ENCODE data around the gene CRYBG1. TPM values are rescaled to one million over a fixed set of nuclear protein-coding genes. Genes with fewer than 3 reads are reported as not detected.

CRYBG1 gene
- total RNA-seq, 1 experiment from 2014 or later, result 5.7 TPM

DNA sequence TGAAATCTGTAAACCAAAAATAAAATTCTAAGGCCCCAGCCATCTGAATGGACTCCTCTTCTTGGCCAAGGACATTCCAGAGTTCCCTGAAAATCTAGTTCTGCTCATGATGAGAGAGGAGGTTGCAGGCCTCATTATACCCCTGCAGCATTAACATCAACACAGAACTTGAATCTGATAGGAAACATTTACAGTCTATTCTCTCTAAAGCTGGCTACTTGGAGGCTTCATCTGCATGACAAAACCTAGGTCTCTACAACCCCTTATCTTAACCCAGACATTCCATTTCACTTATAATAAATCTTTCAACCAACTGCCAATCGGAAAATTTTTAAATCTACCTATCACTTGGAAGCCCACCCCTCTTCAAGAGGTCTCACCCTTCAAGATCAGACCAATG, 253.1 kb downstream of the CRYBG1 start:
- no peaks in the 10 kb centered on the region for H3K27me3 Mint-ChIP-seq (ENCODE audit: low read depth)
- Histone ChIP-seq H3K4me2 (ENCODE audit: insufficient read depth, insufficient read length, low read length) (peak overlapping the region; percentile 57), H4K20me1 (ENCODE audit: control insufficient read depth, insufficient read depth, insufficient read length) (no peaks in the 10 kb centered on the region), H2AK5ac (ENCODE audit: insufficient read length, low read length) (no peak overlapping the region), H3K4me1 (ENCODE audit: insufficient read depth, low read length) (peaks cover 13% of the 10 kb centered on the region; the same call in 1 of the 2 replicates), H3K9me3 (ENCODE audit: control insufficient read depth, low read depth, low read length) (no peaks in the 10 kb centered on the region), H4K91ac (ENCODE audit: insufficient read length, low read depth, low read length) (no peak overlapping the region), H3K9ac (ENCODE audit: extremely low read depth, insufficient read length, low read length) (no peak overlapping the region), H3K23me2 (ENCODE audit: insufficient read length, low read depth, low read length, poor library complexity, severe bottlenecking) (no peaks in the 10 kb centered on the region), H2BK15ac (ENCODE audit: low read depth, low read length) (no peak overlapping the region), H4K5ac (ENCODE audit: insufficient read length, low read depth, low read length) (no peak overlapping the region), H3K27ac (ENCODE audit: insufficient read length, low read depth, low read length) (peak overlapping the region; percentile 95), H2BK5ac (ENCODE audit: insufficient read length, low read length) (no peak overlapping the region), H3K14ac (ENCODE audit: insufficient read depth, low read length) (no peak overlapping the region), H3K56ac (ENCODE audit: insufficient read length, low read depth, low read length) (no peak overlapping the region), H2BK20ac (ENCODE audit: low read depth, low read length, poor library complexity, severe bottlenecking) (no peak overlapping the region), H4K8ac (replicated peaks; ENCODE audit: insufficient read length, low read depth, low read length) (no peak overlapping the region), H3K23ac (ENCODE audit: insufficient read length, low read depth, low read length) (no peak overlapping the region), H3K18ac (ENCODE audit: insufficient read length, low read depth, low read length) (no peak overlapping the region), H3K79me2 (ENCODE audit: insufficient read depth, low read length) (no peaks in the 10 kb centered on the region), H3T11ph (ENCODE audit: low read length) (no peak overlapping the region), H3K27me3 (ENCODE audit: insufficient read depth, low read length) (no peaks in the 10 kb centered on the region), H3K4ac (ENCODE audit: low read depth, low read length) (no peak overlapping the region), H2AFZ (ENCODE audit: low read length) (no peak overlapping the region), H2BK120ac (ENCODE audit: low read depth, low read length, poor library complexity, severe bottlenecking) (no peak overlapping the region), H3K79me1 (ENCODE audit: insufficient read depth, low read depth, low read length, poor library complexity, severe bottlenecking) (no peaks in the 10 kb centered on the region), H2BK12ac (ENCODE audit: insufficient read length, low read depth, low read length) (no peak overlapping the region)
- peak overlapping the region; percentile 93 to 99 (median 96) for H3K27ac Mint-ChIP-seq
- peaks cover 3 to 21% (median 9%) of the 10 kb centered on the region in 3 experiments; a peak in 6 of 7 replicates for H3K36me3 Mint-ChIP-seq (ENCODE audit: insufficient read depth in 1 of 3, low read depth in 3 of 3)
- H3K4me1 Mint-ChIP-seq, result peaks cover 65 to 72% of the 10 kb centered on the region in 2 experiments
- no CpG with 5 or more reads among the region's 1 CpG for WGBS (ENCODE audit: extremely low coverage, insufficient read length, low lambda C conversion rate)
- no peak for DNase-seq
- peak overlapping the region in 1 of 2 experiments; percentile 53; a peak in 3 of 5 replicates for H3K4me3 Mint-ChIP-seq
- TF ChIP-seq CTCF (conservative IDR thresholded peaks at IDR 0.05), result no peak
- H3K9me3 Mint-ChIP-seq, result no peaks in the 10 kb centered on the region
